Nucleus accumbens (tissue), 56 donors: ENCODE results near the gene RNU2-63P.
"Not testable (repeated sequence)": the region's sequence is repeated elsewhere in the genome, so short reads cannot be mapped to it uniquely, and the experiment has no call there.

Experiments used
- DNase-seq, 56 donors: peaks; one replicate each; lab custom pipeline; 2025; lab: John Stamatoyannopoulos, UW

Gene RNU2-63P

DNA sequence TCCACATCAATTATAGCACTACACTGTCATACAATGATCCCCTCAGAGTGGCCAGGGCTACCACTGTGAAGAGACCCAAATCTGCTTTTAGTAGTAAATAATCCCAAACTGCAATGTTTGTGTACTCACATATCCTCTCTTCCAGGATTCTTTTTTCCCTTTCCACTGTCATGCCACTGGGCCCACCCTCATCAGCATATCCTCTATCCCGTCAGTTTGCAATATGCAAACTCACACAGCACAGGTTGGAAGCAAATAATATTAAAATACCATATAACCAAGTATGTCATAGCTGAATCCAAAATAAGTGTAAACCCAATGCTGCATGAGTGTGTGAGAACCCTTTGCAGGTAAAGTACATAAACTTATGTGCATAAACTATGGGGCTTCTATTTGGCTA, 28.9 kb downstream of the RNU2-63P start:
- DNase-seq: not testable (repeated sequence)

DNA sequence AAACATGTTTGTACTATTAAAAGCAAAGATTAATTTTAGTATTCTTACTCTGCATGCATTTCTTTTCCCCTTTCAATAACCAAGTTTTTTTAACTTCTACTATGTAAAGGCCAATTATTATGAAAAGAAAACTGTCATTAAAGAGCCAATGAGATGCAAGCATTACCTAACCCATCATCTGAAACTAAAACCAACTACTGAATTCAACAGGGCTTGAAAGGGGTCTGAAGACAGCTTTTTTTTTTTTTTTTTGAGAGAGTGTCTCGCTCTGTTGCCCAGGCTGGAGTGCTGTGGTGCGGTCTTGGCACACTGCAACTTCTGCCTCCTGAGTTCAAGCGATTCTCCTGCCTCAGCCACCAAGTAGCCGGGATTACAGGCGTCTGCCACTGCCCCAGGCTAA, 30.4 kb downstream of the RNU2-63P start:
- DNase-seq: not testable (repeated sequence)

DNA sequence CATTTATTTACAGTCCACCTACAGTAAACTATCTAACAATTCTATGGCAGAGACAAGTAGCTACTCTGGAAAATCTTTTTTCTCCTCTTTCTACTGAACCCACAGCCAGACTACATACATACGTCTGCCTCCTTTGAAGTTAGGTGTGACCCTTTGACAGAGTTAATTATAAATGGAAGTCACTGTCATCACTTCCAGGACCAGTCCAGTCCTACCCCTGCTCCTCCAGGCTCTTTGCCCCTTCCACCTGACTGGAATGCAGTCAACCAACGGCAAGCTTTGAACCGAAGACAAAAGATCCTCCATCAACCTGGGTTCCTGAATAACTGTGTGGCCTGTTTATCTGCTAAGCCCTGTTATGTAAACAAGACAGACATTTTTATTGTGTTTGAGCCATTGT, 35.2 kb downstream of the RNU2-63P start:
- DNase-seq: not testable (repeated sequence)

DNA sequence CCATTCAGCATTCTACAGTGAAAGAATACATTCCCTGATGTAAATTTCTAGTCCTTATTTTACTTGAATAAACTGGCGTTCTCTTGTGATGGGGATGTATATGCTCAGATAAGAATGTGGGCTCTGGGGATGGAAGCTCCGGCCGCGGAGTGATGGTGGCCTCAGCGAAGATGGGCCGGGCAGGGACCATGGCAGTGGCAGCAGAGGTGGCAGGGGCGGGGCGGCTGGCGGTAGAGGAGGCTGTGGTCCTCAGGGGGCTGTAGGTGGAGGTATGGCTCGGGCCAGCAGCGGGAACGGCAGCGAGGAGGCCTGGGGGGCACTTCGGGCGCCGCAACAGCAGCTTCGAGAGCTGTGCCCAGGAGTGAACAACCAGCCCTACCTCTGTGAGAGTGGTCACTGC, 44.0 kb downstream of the RNU2-63P start:
- not testable (repeated sequence) for DNase-seq
